SK-N-SH treated with all-trans-retinoic acid at 6 μM for 48 hours (cell line): ENCODE measurements around the gene PPP1R16B.

Source experiments
- ATAC-seq: fragments of 200-7000 bp; cut with Tn5 transposase; 3 replicates; pipeline ENCODE4 v1.9.1; 2020; ENCODE audit warnings: mild to moderate bottlenecking, moderate library complexity
- ARNTL ChIP-seq: fragments of 450-650 bp; formaldehyde crosslinking; IDR thresholded peaks from 2 replicates; pipeline ENCODE4 v1.5.0; 2020; ENCODE audit warnings: low read depth, mild to moderate bottlenecking, moderate library complexity, borderline replicate concordance
- BACH2 ChIP-seq: fragments of 250-450 bp; sonication (Bioruptor Pico); IDR thresholded peaks from 2 replicates; pipeline ENCODE4 v1.9.0; 2021; ENCODE audit warnings: mild to moderate bottlenecking, borderline replicate concordance
- CREB5 ChIP-seq: fragments of 250-450 bp; sonication (Bioruptor Pico); IDR thresholded peaks from 2 replicates; pipeline ENCODE4 v1.5.1; 2020; ENCODE audit warnings: low read depth, mild to moderate bottlenecking, moderate library complexity
- CSDC2 ChIP-seq: fragments of 250-450 bp; sonication (Bioruptor Pico); IDR thresholded peaks from 2 replicates; pipeline ENCODE4 v1.5.0; 2020; ENCODE audit warnings: mild to moderate bottlenecking, moderate library complexity
- CSRNP3 ChIP-seq: fragments of 250-450 bp; sonication (Bioruptor Pico); IDR thresholded peaks from 2 replicates; pipeline ENCODE4 v1.5.1; 2021; ENCODE audit warnings: mild to moderate bottlenecking, moderate library complexity
- ESRRG ChIP-seq: fragments of 250-450 bp; sonication (Bioruptor Pico); IDR thresholded peaks from 2 replicates; pipeline ENCODE4 v1.6.1; 2021; ENCODE audit warnings: mild to moderate bottlenecking
- GLIS3 ChIP-seq: fragments of 250-450 bp; sonication (Bioruptor Pico); IDR thresholded peaks from 2 replicates; pipeline ENCODE4 v1.5.0; 2020; ENCODE audit warnings: mild to moderate bottlenecking, moderate library complexity
- ISL1 ChIP-seq: fragments of 250-450 bp; sonication (Bioruptor Pico); IDR thresholded peaks from 2 replicates; pipeline ENCODE4 v2.1.2; 2022; ENCODE audit warnings: mild to moderate bottlenecking, moderate library complexity
- OSR1 ChIP-seq: fragments of 250-450 bp; sonication (Bioruptor Pico); IDR thresholded peaks from 2 replicates; pipeline ENCODE4 v1.8.0; 2022; ENCODE audit warnings: moderate library complexity, mild to moderate bottlenecking, inconsistent platforms
- PATZ1 ChIP-seq: fragments of 250-450 bp; sonication (Bioruptor Pico); IDR thresholded peaks from 2 replicates; pipeline ENCODE4 v1.8.0; 2020; ENCODE audit warnings: mild to moderate bottlenecking, moderate library complexity, borderline replicate concordance
- POU6F1 ChIP-seq: fragments of 250-450 bp; sonication (Bioruptor Pico); IDR thresholded peaks from 2 replicates; pipeline ENCODE4 v1.8.0; 2021; ENCODE audit warnings: low read depth, mild to moderate bottlenecking, moderate library complexity, borderline replicate concordance
- PPARA ChIP-seq: fragments of 250-450 bp; sonication (Bioruptor Pico); IDR thresholded peaks from 2 replicates; pipeline ENCODE4 v1.5.0; 2020; ENCODE audit warnings: mild to moderate bottlenecking, borderline replicate concordance
- RARB ChIP-seq: fragments of 250-450 bp; sonication (Bioruptor Pico); IDR thresholded peaks from 2 replicates; pipeline ENCODE4 v1.8.0; 2021; ENCODE audit warnings: mild to moderate bottlenecking, moderate library complexity
- SNAI2 ChIP-seq: fragments of 250-450 bp; sonication (Bioruptor Pico); IDR thresholded peaks from 2 replicates; pipeline ENCODE4 v1.5.0; 2020; ENCODE audit warnings: mild to moderate bottlenecking, moderate library complexity
- TOX ChIP-seq: fragments of 250-450 bp; sonication (Bioruptor Pico); IDR thresholded peaks from 2 replicates; pipeline ENCODE4 v1.8.0; 2021; ENCODE audit warnings: mild to moderate bottlenecking, moderate library complexity, borderline replicate concordance
- TSHZ2 ChIP-seq: fragments of 250-450 bp; sonication (Bioruptor Pico); IDR thresholded peaks from 2 replicates; pipeline ENCODE4 v1.5.0; 2020; ENCODE audit warnings: mild to moderate bottlenecking, moderate library complexity
- ZC3H10 ChIP-seq: fragments of 250-450 bp; sonication (Bioruptor Pico); IDR thresholded peaks from 2 replicates; pipeline ENCODE4 v1.5.1; 2021; ENCODE audit warnings: mild to moderate bottlenecking, moderate library complexity
- ZFP3 ChIP-seq: fragments of 250-450 bp; sonication (Bioruptor Pico); IDR thresholded peaks from 2 replicates; pipeline ENCODE4 v1.5.0; 2020; ENCODE audit warnings: mild to moderate bottlenecking, moderate library complexity
- ZNF565 ChIP-seq: fragments of 450-650 bp; formaldehyde crosslinking; conservative IDR thresholded peaks from 2 replicates; pipeline ENCODE4 v1.5.0; 2020; ENCODE audit warnings: low read depth, mild to moderate bottlenecking, moderate library complexity
- ZNF70 ChIP-seq: fragments of 450-650 bp; formaldehyde crosslinking; IDR thresholded peaks from 2 replicates; pipeline ENCODE4 v1.5.0; 2020; ENCODE audit warnings: mild to moderate bottlenecking, moderate library complexity
- ZNF8 ChIP-seq: fragments of 450-650 bp; formaldehyde crosslinking; IDR thresholded peaks from 2 replicates; pipeline ENCODE4 v1.5.0; 2020; ENCODE audit warnings: mild to moderate bottlenecking, moderate library complexity

PPP1R16B gene

GRCh38 chr20:38769376-38770295 is 35.9 kb upstream of the PPP1R16B start:
- no peak for TF ChIP-seq GLIS3 (CRISPR knock-in tag)
- TF ChIP-seq ESRRG (CRISPR knock-in tag) = no peak
- TF ChIP-seq ISL1 (CRISPR knock-in tag) = no peak
- no peak for TF ChIP-seq CREB5 (CRISPR knock-in tag)
- no peak for TF ChIP-seq ARNTL
- no peak for TF ChIP-seq ZFP3 (CRISPR knock-in tag)
- TF ChIP-seq BACH2 = no peak
- TF ChIP-seq SNAI2 (CRISPR knock-in tag) = no peak
- TF ChIP-seq OSR1 (CRISPR knock-in tag) = no peak
- no peak for TF ChIP-seq TOX (CRISPR knock-in tag)
- no peak for TF ChIP-seq PATZ1 (CRISPR knock-in tag)
- no peak for TF ChIP-seq CSDC2 (CRISPR knock-in tag)
- TF ChIP-seq RARB = no peak
- TF ChIP-seq ZC3H10 (CRISPR knock-in tag) = no peak
- no peak for TF ChIP-seq POU6F1 (CRISPR knock-in tag)
- TF ChIP-seq ZNF70 (CRISPR knock-in tag) = no peak
- no peak for ATAC-seq

- ATAC-seq = no peak
- no peak for TF ChIP-seq ARNTL
- no peak for TF ChIP-seq CSDC2 (CRISPR knock-in tag)
- no peak for TF ChIP-seq TSHZ2 (CRISPR knock-in tag)
- TF ChIP-seq ZNF565 (CRISPR knock-in tag) = no peak
- TF ChIP-seq CSRNP3 = no peak
- TF ChIP-seq POU6F1 (CRISPR knock-in tag) = no peak
- TF ChIP-seq TOX (CRISPR knock-in tag) = no peak
- no peak for TF ChIP-seq OSR1 (CRISPR knock-in tag)
- no peak for TF ChIP-seq ZNF8 (CRISPR knock-in tag)
- TF ChIP-seq PPARA = no peak
- TF ChIP-seq ZFP3 (CRISPR knock-in tag) = no peak
- no peak for TF ChIP-seq RARB
- no peak for TF ChIP-seq CREB5 (CRISPR knock-in tag)
- no peak for TF ChIP-seq GLIS3 (CRISPR knock-in tag)
These were observed 35.0 kb upstream of the PPP1R16B start for GRCh38 chr20:38770546-38770945.
